A172 (cell line): Measurements from ENCODE around the gene RHBDD3. TPM values are rescaled to one million over a fixed set of nuclear protein-coding genes. Genes with fewer than 3 reads are reported as not detected.

ENCODE experiments used
- DNase-seq: peaks from one replicate; pipeline ENCODE4 v3.0.0-alpha.2; 2015; ENCODE audit warnings: low spot score
- total RNA-seq: library from RNA; depleted of rRNA; stranded (reverse); fragments of >200 nt; shearing (Covaris generic); gene quantifications from 2 replicates; pipeline ENCODE4 v1.2.3, GENCODE V29; 2014; rRNA removed

Gene RHBDD3
- 15.3 and 19.3 TPM in 2 replicates for total RNA-seq

DNA sequence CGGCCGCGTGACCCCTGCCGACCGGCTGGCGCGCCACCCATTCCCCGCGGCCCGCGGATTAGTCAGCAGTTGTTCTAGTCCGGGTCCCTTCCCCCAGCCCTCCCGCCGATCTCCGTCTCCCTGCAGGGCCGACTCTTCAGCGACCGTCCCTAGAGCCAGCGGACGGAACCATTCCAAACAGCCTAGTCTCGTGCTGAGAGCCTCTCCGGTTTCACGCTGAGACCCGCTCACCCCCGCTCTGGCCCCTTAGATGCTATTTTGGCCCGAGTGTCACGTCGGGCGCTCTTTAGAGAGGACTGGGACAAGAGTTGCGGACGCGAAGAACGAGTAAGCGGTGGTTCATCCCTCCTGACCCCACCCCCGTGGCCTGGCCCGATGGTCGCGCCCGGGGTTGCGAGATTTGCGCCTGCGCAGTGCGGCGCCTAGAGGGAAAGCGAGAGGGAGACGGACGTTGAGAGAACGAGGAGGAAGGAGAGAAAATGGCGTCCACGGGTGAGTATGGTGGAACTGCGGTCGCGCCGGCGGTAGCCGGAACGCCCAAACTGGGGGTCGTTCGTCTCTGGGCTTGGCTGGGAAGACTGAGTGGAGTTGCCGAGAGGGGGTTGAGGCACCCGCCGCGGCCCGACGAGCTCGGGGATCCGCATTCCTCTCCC, at the start of gene RHBDD3, which contains the start of gene EWSR1:
RHBDD3 (minus strand) TSS at position 124 of the 653 bp plus-strand sequence. CDS start 2,355 bp downstream, outside the sequence.
EWSR1 (plus strand) TSS at position 411 of the 653 bp plus-strand sequence; CDS start at position 480, 69 bp downstream.
- peak; percentile 88 for DNase-seq

DNA sequence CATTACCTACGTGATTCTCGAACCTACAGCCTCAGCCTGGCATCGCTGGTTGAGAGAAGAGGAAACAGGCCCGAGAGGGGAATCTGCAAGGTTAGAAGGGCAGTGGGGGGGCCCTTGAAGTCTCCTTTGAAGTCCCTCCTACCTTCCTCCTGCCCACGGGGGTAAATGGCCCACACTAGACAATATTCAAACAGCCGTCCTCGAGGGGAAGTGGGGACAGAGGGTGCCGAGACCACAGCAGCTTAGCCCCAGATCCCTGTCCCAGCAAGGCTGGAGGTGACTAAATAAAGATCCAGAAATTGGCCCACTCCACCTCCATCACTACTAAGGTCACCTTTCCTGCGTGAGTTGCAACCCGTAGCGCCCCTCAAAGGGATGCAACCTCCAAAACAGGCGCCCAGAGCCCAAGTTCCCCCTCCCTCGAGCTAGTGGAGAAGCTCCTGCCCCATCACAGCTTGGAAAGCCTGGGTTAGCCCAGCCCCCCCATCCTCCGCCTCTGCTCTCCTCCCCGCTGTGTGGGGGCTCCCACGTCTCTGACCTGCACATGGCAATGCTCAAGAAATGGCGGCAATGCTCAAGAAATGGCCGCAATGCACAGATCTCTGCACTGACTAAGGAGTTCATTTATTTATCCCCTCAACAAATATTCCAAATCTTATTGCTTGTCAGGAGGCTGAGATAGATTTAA, 48.5 kb upstream of the RHBDD3 start:
- no peak for DNase-seq

DNA sequence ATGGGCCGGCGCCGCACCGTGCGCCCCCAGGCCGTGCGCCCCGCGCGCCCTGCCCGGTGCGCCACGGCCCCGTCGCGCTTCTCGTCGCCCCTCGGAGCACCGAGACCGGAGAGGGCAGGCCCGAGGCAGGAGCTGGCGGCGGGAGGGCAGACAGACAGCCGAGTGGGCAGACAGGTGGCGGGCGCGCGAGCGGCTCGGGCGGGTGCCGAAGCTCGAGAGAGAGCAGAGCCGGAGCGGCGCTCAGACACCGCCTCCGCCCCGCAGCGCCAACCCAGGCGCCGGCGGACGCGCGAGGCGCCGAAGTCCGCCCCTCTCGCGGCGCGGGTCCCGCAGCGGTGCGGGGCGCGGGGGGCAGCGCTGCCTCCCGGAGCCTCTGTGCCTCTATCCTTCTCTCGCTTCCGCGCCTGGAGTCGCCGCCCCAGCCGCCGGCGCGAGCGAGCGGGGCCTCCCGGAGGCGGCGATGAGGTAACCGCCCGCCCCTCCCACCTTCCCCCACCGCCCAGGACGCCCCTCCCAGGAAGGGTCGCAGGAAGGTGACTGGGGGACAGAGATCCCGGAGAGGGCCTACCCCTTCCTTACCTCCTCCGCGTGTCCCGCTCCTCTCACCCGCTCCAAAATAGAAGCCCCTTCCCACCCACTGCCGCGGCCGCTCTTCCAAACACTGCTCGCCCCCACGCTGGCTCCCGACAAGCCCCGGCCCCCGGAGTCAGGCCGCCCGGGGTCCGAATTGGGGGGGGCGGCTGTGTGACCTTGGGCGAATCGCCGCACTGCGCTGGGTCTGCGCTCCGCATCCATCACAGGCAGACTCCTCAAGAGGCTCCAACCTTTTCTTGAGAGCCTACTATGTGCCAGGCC, 47.7 kb upstream of the RHBDD3 start, which contains the start of gene RASL10A:
RASL10A (minus strand) TSS at position 412 of the 855 bp plus-strand sequence. CDS start 451 bp downstream, outside the sequence.
- no peak for DNase-seq

DNA sequence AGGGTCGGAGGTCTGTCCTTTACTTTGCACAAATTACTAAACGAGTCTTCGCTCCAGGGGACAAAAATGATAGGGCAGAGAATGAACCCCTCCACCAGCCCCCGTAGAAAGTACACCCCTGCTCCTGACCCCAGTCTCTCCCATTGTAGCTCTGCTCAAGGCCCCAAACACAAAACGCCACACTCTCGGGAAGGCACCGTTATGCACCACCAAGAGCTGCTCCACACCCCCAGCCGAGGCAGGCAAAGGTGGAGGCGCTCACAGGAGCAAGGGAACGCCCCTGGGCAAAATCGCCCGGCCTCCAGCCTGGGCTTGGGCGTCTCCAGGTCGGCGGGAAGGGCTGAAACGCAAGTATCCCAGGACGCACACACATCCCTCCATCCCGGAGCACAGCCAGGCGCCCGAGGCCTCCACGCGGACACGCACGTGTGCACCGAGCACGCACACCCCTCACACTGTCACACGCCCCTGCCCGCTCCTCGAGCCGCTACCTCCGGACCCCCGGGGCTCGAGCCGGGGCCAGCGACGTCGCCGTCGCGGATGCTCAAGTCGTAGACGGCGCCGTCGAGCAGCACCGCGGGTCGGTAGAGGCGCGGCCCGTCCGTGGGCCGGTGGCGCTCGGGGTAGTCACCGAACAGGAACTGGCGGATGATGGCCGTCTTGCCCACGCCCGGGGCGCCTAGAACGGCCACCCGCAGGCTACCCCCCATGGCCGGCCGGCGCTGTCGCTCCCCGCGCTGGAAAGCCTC, 46.9 kb upstream of the RHBDD3 start:
- DNase-seq, result no peak

DNA sequence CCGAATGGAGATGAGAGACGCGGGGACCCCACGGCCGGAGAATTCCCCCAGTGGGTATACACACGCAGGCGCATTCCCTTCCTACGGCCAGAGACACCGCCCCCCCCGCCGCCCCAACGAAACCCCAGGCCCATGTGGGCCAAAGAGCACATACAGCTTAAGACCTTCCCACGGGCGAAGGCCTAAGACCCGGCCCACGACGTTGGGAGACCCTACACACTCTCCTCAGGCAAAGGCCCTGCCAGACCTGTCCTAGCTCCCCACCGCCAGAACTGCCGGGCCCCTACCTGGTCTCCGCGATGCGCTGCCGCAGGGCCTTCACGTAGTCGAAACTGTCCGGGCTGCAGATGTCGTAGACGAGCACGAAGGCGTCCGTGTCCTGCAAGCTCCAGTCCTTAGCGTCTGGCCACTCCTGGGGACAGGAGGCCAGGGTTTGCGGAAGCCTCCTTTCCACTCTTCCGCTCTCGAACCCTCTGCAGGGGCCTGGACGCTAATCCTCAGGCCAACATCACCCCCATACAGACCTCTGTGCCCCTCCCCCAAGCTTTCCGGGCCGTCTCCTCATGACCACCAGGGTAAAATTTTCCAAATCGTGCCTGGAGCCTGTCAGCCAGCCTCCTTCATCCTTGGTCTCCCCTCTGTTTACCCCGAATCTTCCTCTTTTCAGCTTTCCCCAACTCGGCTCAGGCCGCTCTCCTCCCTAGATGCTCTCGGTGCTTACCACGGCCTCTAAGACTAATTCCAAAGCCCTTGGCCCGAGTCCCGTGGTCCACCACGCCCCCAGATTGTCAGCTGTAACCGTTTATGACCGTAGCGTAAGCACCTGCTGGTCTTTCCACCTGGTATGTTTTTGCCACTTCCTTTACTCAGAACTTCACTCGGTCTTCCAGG, 46.0 kb upstream of the RHBDD3 start:
- no peak for DNase-seq

DNA sequence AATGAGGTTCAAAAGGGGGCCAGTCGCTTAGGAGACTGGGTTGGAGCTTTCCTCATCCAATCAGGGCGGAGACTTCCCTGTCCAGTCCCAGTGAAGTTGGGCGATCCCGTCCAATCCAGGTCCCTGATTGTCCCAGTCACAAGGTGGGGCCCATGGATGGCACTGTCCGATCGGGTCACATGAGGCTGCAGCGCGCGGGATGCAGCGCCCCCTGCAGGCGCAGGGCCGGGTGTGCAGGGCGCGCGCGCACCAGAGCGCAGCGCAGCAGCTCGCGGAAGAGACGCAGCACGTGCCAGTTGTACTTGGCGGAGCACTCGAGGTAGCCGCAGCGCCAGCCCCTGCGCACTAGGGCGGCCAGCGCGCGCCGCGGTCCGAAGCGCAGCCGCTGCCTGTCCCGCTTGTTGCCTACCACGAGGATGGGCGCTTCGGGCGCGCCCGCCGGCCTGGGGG, 45.4 kb upstream of the RHBDD3 start:
- no peak for DNase-seq

DNA sequence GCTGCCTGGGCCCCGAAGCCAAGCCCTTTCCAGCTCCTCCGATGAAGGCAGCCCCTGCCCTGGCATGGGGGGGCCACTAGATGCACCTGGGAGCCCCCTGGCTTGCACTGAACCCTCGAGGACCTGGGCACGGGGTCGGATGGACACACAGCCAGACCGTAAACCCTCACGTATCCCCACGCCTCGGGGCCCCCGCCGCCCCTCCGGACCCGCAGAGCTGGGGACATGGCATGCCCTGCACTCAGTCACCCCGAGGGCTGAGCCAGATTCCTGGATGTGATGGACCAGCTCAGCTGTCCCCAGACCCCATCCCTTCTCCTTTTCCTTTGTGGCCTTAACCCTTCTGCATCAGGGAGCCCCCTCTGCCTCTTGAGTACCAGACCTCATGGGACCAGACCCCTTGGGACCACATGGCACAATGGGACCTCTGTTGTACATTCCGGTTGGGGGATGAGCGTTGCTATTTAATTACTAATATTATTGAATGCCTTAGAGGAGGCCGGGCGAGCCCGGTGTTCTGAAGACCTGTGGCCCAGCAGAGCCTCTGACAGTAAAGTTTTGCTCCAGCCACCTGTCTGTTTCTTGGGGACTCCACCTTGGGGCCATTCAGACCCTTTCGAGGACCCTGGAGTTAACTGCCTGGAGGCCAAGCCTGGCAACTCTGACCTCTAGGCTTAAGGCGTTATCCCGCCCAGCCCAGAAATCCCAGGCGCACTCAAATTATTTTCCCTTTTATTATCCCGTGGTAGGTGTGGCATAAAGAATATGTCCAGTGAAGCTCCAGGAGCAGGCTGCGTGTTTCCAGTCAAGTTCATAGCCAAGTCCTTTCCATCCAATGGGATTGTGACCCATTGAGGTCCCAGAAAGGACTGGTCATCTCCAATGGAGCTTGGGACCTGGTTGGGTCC, 44.7 kb upstream of the RHBDD3 start:
- DNase-seq, result no peak

DNA sequence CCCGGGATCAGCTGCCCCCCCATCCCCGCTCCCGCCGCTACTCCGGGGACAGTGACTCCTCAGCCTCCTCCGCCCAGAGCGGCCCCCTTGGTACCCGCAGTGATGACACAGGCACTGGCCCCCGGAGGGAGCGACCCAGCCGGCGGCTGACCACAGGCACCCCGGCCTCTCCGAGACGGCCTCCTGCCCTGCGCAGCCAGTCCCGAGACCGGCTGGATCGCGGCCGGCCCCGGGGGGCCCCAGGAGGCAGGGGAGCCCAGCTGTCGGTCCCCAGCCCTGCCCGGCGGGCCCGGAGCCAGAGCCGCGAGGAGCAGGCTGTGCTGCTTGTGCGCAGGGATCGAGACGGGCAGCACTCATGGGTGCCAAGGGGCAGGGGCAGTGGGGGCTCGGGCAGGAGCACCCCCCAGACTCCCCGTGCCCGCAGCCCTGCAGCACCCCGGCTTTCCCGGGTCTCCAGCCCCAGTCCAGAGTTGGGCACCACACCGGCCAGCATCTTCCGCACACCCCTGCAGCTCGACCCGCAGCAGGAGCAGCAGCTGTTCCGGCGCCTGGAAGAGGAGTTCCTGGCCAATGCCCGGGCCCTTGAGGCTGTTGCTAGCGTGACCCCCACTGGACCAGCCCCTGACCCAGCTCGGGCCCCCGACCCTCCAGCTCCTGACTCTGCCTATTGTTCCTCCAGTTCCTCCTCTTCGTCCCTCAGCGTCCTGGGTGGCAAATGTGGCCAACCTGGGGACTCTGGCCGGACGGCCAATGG, 43.9 kb upstream of the RHBDD3 start:
- no peak for DNase-seq

DNA sequence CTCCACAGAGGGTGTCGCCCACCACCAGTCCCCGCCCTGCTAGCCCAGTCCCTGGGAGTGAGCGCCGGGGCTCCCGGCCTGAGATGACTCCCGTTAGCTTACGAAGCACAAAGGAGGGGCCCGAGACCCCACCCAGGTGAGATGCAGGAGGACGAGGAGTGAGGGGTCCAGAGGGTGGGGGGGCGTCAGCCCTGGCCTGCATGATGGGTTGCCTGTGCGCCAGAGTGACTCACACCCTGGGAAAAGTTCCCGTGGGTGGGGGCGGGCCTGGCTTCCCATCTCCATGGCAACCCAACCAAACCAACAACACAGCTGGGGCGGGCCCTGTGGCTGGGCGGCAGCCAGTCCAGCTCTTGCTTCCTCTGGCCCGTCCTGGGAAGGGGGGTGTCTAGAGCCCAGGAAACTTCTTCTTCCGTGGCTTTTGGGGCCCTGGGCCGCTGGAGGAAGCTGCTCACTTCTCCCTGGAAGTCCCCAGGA, 43.1 kb upstream of the RHBDD3 start:
- peak; percentile 90 for DNase-seq

DNA sequence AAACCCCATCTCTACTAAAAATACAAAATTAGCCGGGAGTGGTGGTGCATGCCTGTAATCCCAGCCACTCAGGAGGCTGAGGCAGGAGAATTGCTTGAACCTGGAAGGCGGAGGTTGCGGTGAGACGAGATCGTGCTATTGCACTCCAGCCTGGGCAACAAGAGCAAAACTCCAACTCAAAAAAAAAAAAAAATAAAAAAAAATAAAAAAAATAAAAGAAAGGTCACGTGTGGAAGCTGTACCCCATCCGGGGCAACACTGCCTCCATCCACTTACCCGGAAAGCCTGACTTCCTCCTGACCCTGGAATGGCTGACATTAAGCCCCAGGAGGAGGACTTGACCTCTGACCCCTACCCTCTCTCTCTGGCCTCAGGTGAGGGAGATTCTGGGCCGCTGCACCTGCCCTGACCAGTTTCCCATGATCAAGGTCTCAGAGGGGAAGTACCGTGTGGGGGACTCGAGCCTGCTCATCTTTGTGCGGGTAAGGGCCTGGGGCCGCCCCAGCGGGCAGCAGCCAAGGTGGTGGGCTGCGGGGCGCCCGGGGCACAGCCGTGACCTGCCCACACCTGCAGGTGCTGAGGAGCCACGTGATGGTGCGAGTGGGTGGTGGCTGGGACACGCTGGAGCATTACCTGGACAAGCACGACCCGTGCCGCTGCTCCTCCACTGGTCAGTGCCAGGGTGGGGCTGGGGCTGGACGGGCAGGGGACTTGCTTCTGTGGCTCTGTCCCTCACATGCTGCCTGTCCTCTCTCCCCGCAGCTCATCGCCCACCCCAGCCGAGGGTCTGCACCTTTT, 42.5 kb upstream of the RHBDD3 start:
- no peak for DNase-seq

DNA sequence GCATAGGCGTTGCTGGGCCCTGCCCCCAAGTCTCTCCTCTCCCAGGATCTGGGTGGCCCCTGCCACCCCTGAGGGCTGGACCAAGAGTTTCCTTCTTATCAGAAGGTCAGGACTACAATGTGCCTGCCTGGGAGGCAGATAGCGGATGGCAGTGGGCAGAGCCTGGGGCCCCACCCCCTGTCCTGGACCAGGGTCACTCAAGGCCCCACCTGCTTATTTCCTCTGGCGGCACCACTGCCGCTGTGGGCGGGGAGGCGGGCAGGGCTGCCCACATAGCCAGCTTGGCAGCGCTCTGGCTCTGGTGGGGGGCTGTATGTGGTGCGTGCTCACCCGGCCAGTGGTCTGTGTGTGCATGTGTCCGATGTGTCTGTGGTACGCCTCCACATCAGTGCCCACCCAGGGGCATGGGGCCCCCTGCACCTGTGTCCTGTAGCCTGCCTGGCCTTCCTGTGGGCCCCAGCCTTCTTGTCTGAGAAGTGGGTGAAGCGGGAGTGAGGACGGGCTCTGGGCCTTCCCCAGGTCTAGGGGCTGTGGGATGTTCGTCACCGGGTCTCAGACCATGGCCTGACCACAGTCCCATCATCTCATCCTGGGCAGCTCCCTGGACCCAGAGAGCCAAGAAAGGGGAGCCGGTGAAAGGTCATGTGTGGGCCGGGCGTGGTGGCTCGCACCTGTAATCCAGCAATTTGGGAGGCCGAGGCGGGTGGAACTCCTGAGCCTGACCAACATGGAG, 41.7 kb upstream of the RHBDD3 start:
- DNase-seq, result peak; percentile 87

DNA sequence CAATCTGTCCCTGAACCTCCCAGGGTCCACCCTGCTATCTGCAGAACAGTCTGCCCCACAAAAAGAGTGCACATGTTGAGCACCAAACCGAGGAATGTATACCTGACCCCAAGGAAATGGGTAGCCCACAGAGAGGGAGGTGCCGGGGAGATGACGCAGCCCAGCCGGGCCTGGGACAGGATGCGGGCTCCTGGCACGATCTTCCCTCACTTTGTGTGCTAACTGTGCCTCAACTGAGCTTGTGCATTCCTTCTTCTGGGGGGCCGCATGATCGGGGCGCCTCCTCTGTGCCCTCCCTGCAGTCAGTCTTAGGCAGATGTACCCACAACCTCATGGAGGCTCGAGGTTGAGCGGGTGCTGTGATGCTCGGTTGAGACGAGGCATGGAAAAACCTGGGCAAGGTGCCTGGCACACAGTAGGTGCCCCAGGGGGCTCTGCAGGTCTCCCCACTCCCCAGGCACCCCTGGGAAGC, 41.0 kb upstream of the RHBDD3 start:
- DNase-seq, result peak; percentile 74

DNA sequence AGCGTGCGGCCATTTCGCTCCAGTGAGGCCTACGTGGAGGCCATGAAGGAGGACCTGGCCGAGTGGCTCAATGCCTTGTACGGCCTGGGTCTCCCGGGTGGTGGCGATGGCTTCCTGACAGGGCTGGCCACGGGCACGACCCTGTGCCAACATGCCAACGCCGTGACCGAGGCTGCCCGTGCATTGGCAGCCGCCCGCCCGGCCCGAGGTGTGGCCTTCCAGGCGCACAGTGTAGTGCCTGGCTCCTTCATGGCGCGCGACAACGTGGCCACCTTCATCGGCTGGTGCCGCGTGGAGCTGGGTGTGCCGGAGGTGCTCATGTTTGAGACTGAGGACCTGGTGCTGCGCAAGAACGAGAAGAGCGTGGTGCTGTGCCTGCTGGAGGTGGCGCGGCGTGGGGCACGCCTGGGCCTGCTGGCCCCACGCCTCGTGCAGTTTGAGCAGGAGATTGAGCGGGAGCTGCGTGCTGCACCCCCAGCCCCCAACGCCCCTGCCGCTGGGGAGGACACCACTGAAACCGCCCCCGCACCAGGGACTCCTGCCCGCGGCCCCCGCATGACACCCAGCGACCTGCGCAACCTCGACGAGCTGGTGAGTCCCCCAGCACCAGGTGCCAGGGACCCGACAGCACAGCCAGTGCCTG, 40.5 kb upstream of the RHBDD3 start:
- DNase-seq, result no peak

DNA sequence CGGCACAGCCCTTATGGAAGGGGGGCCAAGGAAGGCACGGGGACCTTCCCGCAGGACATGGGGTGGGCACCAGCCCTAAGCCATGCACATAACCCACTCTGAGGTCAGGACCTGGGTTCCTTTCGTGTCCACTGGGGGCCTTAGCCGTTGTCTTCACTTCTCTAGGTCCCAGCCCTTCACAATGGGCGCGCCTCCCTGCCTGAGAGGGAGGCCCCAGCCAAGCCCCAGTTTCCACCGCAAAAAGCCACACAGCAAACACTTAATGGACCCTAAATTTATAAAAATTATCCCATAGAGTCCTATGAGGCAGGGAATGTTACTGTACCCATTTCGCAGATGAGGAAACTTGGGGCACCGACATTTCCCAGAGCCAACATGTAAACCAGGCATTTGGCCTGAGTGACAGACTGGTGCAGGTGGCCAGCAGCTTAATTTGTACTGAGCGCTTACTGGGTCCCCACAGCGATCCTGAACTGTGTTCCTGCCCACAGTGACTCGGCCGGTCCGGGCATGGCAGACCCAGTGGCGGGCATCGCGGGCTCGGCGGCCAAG, 39.9 kb upstream of the RHBDD3 start:
- no peak for DNase-seq

DNA sequence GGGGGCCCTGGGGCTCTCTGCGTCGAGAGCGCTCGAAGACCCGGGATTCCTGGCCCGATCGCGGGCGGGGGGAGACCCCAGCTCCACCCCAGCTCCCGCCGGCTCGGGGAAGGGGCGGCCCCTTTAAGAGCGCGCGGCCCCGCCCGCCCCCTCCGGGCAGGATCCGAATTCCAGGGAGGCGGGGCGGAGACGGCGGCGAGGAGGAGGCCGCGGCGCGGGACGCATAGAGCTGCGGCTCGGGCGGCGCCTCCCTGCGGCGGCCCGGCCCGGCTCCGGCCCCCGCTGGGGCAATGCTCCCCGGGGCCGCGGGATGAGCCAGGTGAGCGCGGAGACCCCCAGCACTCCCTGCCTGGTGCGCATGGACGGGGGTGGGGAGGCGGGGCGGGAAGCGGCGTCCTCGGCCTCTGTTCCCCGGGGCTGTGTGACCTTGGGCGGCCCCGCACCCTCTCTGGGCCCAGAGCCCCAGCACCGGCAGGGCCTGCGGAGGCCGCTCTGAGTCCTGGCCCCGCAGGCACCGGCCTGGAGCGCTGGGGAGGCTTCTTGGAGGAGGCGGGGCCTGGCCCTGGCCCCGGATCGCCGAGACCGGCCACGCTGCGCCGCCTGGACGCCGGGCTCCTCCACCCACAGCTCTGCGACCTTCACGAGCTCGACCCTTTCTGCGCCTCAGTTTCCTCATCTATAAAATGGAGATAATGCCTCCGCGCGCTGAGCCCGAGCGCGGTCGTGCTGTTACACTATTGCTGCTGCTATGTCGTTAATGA, 39.2 kb upstream of the RHBDD3 start:
- DNase-seq, result no peak
